Caco-2 (cell line): Measurements from ENCODE around the gene GAS7. TPM values are rescaled to one million over a fixed set of nuclear protein-coding genes. Genes with fewer than 3 reads are reported as not detected.

Experiments used
- BruUV-seq: library from RNA; stranded (reverse); fragments of 400-500 nt; replicated peaks from 2 replicates; lab custom pipeline; 2021; lab: Mats Ljungman, UMichigan
- CTCF ChIA-PET: fragments of 300-600 bp; sonication (Branson Sonifier 250); formaldehyde crosslinking; loops from one replicate; lab custom pipeline; 2022; ENCODE audit warnings: antibody characterized with exemption; lab: Charles Lee
- POLR2A ChIA-PET: fragments of 300-600 bp; sonication (Branson Sonifier 250); formaldehyde crosslinking; loops from one replicate; lab custom pipeline; 2022; ENCODE audit warnings: antibody characterized with exemption; lab: Charles Lee
- DNase-seq, 2 experiments: peaks; one replicate each; pipeline versions ENCODE4 v3.0.0 to v3.0.0-alpha.2; 2020 to 2022
- H3K27me3 ChIP-seq: replicated peaks from 2 replicates; pipeline ENCODE4 v1.6.0; 2011; ENCODE audit warnings: low read length; ENCODE audit not compliant: control insufficient read depth, insufficient read depth
- H3K36me3 ChIP-seq: 2 replicates; pipeline ENCODE4 v1.5.1; 2011; ENCODE audit warnings: low read length; ENCODE audit not compliant: control insufficient read depth, insufficient read depth
- H3K4me1 ChIP-seq: fragments of 250-450 bp; sonication (Bioruptor Pico); 2 replicates; pipeline ENCODE4 v1.5.1; 2020; ENCODE audit warnings: mild to moderate bottlenecking
- H3K4me3 ChIP-seq: 2 replicates; pipeline ENCODE4 v1.5.1; 2011; ENCODE audit warnings: low read depth, mild to moderate bottlenecking, control low read depth, low read length
- H3K9me3 ChIP-seq: fragments of 250-450 bp; sonication (Bioruptor Pico); 2 replicates; pipeline ENCODE4 v1.5.1; 2020; ENCODE audit warnings: mild to moderate bottlenecking, moderate library complexity
- H3K27ac Mint-ChIP-seq: one replicate; pipeline ENCODE4 v1.8.0; 2022; ENCODE audit warnings: mixed read lengths; ENCODE audit not compliant: unreplicated experiment
- H3K27me3 Mint-ChIP-seq: one replicate; pipeline ENCODE4 v1.8.0; 2022; ENCODE audit warnings: mixed read lengths; ENCODE audit not compliant: insufficient read depth, unreplicated experiment
- H3K36me3 Mint-ChIP-seq: one replicate; pipeline ENCODE4 v1.8.0; 2022; ENCODE audit warnings: mild to moderate bottlenecking, mixed read lengths; ENCODE audit not compliant: insufficient read depth, unreplicated experiment
- H3K4me1 Mint-ChIP-seq: one replicate; pipeline ENCODE4 v1.8.0; 2022; ENCODE audit warnings: low read depth, mixed read lengths; ENCODE audit not compliant: unreplicated experiment
- H3K4me3 Mint-ChIP-seq: one replicate; pipeline ENCODE4 v1.8.0; 2022; ENCODE audit warnings: mild to moderate bottlenecking, moderate library complexity, mixed read lengths; ENCODE audit not compliant: unreplicated experiment
- H3K9me3 Mint-ChIP-seq: one replicate; pipeline ENCODE4 v1.8.0; 2022; ENCODE audit warnings: mixed read lengths; ENCODE audit not compliant: unreplicated experiment
- intact Hi-C: fragments of 100-400 bp; cut with micrococcal nuclease; formaldehyde crosslinking; loops from one replicate; pipeline ENCODE4 v1.10.0; 2022; ENCODE audit not compliant: unreplicated experiment
- total RNA-seq: library from RNA; stranded (reverse); gene quantifications from 2 replicates; pipeline ENCODE4 v1.2.3, GENCODE V29; 2022
- TF ChIP-seq, protein P1 (sequence below), 2 experiments: fragments of 200-600 bp in 1 of 2; IDR thresholded peaks; 1 replicate in 1 of 2; 2 replicates in 1 of 2; pipeline versions ENCODE4 v1.5.1 to v1.8.0; 2011 to 2022; ENCODE audit warnings: antibody characterized with exemption in 1 of 2, control low read depth in 1 of 2, inconsistent platforms in 1 of 2, low read depth in 1 of 2, low read length in 1 of 2, mild to moderate bottlenecking in 1 of 2, moderate library complexity in 1 of 2; ENCODE audit not compliant: insufficient read depth in 1 of 2, severe bottlenecking in 1 of 2, unreplicated experiment in 1 of 2

GAS7 gene
- total RNA-seq, 1 experiment from 2014 or later: 0.34 TPM

- H3K36me3 Mint-ChIP-seq: no peaks in the 10 kb centered on the region
- Histone ChIP-seq H3K9me3 (no peaks in the 10 kb centered on the region), H3K4me3 (no peak overlapping the region), H3K27me3 (no peaks in the 10 kb centered on the region), H3K36me3 (no peaks in the 10 kb centered on the region), H3K4me1 (no peaks in the 10 kb centered on the region)
- no peak overlapping the region for H3K27ac Mint-ChIP-seq
- BruUV-seq: no TSS peak
- H3K27me3 Mint-ChIP-seq: no peaks in the 10 kb centered on the region
- H3K9me3 Mint-ChIP-seq: no peaks in the 10 kb centered on the region
- no peak for DNase-seq
- H3K4me1 Mint-ChIP-seq: no peaks in the 10 kb centered on the region
- no peak overlapping the region for H3K4me3 Mint-ChIP-seq
- ChIA-PET CTCF (no interaction called here), POLR2A (no interaction called here)
- TF ChIP-seq, protein P1, sequence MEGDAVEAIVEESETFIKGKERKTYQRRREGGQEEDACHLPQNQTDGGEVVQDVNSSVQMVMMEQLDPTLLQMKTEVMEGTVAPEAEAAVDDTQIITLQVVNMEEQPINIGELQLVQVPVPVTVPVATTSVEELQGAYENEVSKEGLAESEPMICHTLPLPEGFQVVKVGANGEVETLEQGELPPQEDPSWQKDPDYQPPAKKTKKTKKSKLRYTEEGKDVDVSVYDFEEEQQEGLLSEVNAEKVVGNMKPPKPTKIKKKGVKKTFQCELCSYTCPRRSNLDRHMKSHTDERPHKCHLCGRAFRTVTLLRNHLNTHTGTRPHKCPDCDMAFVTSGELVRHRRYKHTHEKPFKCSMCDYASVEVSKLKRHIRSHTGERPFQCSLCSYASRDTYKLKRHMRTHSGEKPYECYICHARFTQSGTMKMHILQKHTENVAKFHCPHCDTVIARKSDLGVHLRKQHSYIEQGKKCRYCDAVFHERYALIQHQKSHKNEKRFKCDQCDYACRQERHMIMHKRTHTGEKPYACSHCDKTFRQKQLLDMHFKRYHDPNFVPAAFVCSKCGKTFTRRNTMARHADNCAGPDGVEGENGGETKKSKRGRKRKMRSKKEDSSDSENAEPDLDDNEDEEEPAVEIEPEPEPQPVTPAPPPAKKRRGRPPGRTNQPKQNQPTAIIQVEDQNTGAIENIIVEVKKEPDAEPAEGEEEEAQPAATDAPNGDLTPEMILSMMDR (IDR thresholded peaks at IDR 0.05; ENCODE audit: insufficient read depth in 1 of 2, low read depth in 1 of 2, low read length in 1 of 2, severe bottlenecking in 1 of 2, unreplicated experiment in 1 of 2): no peak
- intact Hi-C loops: no loop called here
These were observed 265.9 kb downstream of the GAS7 start for GRCh38 chr17:9932491-9932890.

DNA sequence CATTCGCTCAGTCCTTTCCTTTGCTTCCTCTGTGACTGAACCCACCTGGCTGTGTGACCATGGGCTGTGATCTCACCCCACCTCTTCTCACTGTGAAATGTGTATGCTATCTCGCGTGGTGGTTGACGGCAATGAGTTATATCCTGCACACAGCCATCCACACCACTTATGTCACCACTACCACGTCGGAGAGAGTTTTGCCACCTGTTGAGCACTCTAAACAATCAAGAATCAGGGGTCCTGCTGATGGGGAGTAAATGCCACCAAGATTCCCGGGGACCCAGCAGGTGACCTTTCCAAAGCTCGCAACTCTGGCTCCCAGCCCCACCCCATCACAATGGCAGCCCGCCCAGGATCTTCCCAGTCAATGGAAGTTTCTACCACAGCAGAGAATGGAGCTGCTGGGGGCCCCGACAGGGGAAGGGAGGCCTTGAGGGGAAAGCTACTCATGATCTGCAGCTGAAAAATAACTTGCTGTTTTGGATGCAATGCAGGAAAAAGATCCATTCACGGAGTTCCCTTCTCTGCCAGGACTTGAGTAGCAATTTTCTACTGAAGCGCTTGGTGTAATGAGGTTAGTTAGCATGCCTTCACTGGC lies 267.2 kb downstream of the GAS7 start:
- Histone ChIP-seq H3K9me3 (no peaks in the 10 kb centered on the region), H3K4me1 (no peaks in the 10 kb centered on the region), H3K27me3 (no peaks in the 10 kb centered on the region), H3K36me3 (no peaks in the 10 kb centered on the region), H3K4me3 (no peak overlapping the region)
- no peak overlapping the region for H3K4me3 Mint-ChIP-seq
- ChIA-PET CTCF (no interaction called here), POLR2A (no interaction called here)
- H3K9me3 Mint-ChIP-seq: no peaks in the 10 kb centered on the region
- no peaks in the 10 kb centered on the region for H3K4me1 Mint-ChIP-seq
- TF ChIP-seq, protein P1 (IDR thresholded peaks at IDR 0.05; ENCODE audit: insufficient read depth in 1 of 2, low read depth in 1 of 2, low read length in 1 of 2, severe bottlenecking in 1 of 2, unreplicated experiment in 1 of 2): no peak
- no peak overlapping the region for H3K27ac Mint-ChIP-seq
- BruUV-seq: no TSS peak
- H3K36me3 Mint-ChIP-seq: no peaks in the 10 kb centered on the region
- intact Hi-C loops: no loop called here
- DNase-seq: no peak
- H3K27me3 Mint-ChIP-seq: no peaks in the 10 kb centered on the region

DNA sequence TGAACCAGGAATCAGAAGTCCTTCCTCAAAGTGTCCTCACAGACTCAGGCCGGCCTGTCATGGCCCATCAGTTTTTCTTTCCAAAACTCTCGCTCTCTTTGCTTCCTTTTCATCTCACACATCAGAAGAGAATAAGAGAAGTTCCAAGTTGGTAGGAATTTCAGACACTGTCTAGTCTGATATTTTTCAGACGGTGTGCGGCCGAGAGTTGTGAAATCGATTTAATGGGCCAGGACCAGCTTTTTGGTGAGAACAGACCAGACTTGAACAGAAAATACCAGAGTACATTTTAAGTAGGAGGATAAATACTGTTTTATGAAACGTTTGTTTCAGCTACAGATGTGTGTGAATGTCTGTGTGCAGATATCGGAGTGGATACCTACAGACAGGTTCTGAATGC lies 268.5 kb downstream of the GAS7 start:
- Mint-ChIP-seq H3K27ac (no peak overlapping the region), H3K4me3 (no peak overlapping the region), H3K4me1 (no peaks in the 10 kb centered on the region), H3K9me3 (no peaks in the 10 kb centered on the region), H3K27me3 (no peaks in the 10 kb centered on the region), H3K36me3 (no peaks in the 10 kb centered on the region)
- intact Hi-C loops: loop anchor here (10.0 kb wide), 1 partner anchor 685 kb away; no protein-coding TSS in a partner anchor
- H3K4me3 ChIP-seq: no peak overlapping the region
- H3K27me3 ChIP-seq: no peaks in the 10 kb centered on the region
- TF ChIP-seq, protein P1 (IDR thresholded peaks at IDR 0.05; ENCODE audit: insufficient read depth in 1 of 2, low read depth in 1 of 2, low read length in 1 of 2, severe bottlenecking in 1 of 2, unreplicated experiment in 1 of 2): no peak
- H3K36me3 ChIP-seq: no peaks in the 10 kb centered on the region
- BruUV-seq: no TSS peak
- no peak for DNase-seq
- H3K4me1 ChIP-seq: no peaks in the 10 kb centered on the region
- POLR2A ChIA-PET: no interaction called here
- no peaks in the 10 kb centered on the region for H3K9me3 ChIP-seq
- CTCF ChIA-PET: interaction anchor here (1.1 kb wide), 1 partner anchor 130 kb away, joined by 3 read pairs; no protein-coding TSS in a partner anchor
